Tibial artery (tissue), 4 donors: ENCODE results near the gene ATP11C.
"Not testable (repeated sequence)": the region's sequence is repeated elsewhere in the genome, so short reads cannot be mapped to it uniquely, and the experiment has no call there.

Experiments
- DNase-seq, 2 donors: peaks; one replicate each; pipeline ENCODE4 v3.0.0-alpha.2; 2019
- H3K27ac ChIP-seq, 2 donors: fragments of 200-600 bp; sonication (generic) in 1 of 2; 1 replicate in 1 of 2; 2 replicates in 1 of 2; pipeline ENCODE4 v1.5.1; 2018 to 2019; ENCODE audit warnings: mild to moderate bottlenecking in 1 of 2
- H3K27me3 ChIP-seq, 2 donors: fragments of 200-600 bp; sonication (generic) in 1 of 2; one replicate each; pipeline versions ENCODE4 v1.5.1 to v1.6.0; 2016 to 2019
- H3K36me3 ChIP-seq, 3 donors: fragments of 200-600 bp; sonication (generic) in 2 of 3; one replicate each; pipeline ENCODE4 v1.5.1; 2016 to 2019; ENCODE audit warnings: mild to moderate bottlenecking in 2 of 3
- H3K4me1 ChIP-seq, 4 donors: fragments of 200-600 bp; sonication (generic) in 2 of 4; 1 replicate in 3 of 4; 2 replicates in 1 of 4; pipeline ENCODE4 v1.5.1; 2016 to 2019
- H3K4me3 ChIP-seq, 2 donors: fragments of 200-600 bp; sonication (generic) in 1 of 2; 1 replicate in 1 of 2; 2 replicates in 1 of 2; pipeline ENCODE4 v1.5.1; 2018 to 2019; ENCODE audit warnings: mild to moderate bottlenecking in 2 of 2
- H3K9me3 ChIP-seq, 3 donors: fragments of 200-600 bp; sonication (generic) in 1 of 3; one replicate each; pipeline ENCODE4 v1.5.1; 2016 to 2019
- intact Hi-C: fragments of 100-400 bp; cut with DNase I; formaldehyde crosslinking; loops from one replicate; pipeline ENCODE4 v1.15.0; 2023; ENCODE audit warnings: low total_unique reads
- TF ChIP-seq, protein P1 (sequence below), 2 experiments: fragments of 200-600 bp in 1 of 2; fragments of 450-650 bp in 1 of 2; IDR thresholded peaks; one replicate each; pipeline ENCODE4 v1.5.1; 2017 to 2019; ENCODE audit warnings: antibody characterized with exemption in 2 of 2, mild to moderate bottlenecking in 1 of 2, moderate library complexity in 1 of 2

ATP11C gene

DNA sequence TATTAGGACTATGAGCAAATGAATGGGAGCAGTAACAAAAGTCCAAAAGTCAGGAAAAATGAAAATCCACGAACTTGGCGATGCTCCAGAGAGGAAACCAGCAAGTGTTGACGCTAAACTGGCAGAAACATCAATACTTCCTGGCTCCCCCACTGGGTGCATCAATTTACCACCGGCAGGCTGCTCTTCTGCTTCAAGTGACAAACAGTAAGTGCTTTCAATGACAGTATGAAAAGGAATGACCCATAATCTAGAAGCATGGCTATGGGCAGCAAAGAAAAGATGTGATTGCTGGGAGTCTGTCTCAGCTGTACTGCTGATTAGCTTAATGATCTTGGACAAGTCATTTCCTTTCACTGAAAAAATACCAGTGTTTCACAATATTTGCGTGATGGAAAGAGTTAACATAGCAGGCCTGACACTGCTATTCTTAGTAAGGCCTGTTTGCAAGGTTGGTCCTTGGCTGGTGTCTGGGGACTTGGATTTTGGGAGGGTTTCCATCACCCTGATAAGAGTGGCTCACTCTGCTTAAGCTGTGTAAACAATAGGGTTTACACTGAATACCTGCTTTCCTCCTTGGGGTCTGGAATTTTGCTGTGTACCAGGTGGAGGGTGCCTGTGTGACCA is 8.7 kb downstream of the ATP11C start:
- Histone ChIP-seq H3K4me3 (no peak overlapping the region), H3K36me3 (no peaks in the 10 kb centered on the region), H3K27ac (no peak overlapping the region), H3K4me1 (peaks cover 0 to 9% (median 0%) of the 10 kb centered on the region in 4 donors), H3K9me3 (no peaks in the 10 kb centered on the region), H3K27me3 (no peaks in the 10 kb centered on the region)
- DNase-seq = no peak
- intact Hi-C loops = no loop called here
- TF ChIP-seq, protein P1, sequence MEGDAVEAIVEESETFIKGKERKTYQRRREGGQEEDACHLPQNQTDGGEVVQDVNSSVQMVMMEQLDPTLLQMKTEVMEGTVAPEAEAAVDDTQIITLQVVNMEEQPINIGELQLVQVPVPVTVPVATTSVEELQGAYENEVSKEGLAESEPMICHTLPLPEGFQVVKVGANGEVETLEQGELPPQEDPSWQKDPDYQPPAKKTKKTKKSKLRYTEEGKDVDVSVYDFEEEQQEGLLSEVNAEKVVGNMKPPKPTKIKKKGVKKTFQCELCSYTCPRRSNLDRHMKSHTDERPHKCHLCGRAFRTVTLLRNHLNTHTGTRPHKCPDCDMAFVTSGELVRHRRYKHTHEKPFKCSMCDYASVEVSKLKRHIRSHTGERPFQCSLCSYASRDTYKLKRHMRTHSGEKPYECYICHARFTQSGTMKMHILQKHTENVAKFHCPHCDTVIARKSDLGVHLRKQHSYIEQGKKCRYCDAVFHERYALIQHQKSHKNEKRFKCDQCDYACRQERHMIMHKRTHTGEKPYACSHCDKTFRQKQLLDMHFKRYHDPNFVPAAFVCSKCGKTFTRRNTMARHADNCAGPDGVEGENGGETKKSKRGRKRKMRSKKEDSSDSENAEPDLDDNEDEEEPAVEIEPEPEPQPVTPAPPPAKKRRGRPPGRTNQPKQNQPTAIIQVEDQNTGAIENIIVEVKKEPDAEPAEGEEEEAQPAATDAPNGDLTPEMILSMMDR (IDR thresholded peaks at IDR 0.05) = no peak

DNA sequence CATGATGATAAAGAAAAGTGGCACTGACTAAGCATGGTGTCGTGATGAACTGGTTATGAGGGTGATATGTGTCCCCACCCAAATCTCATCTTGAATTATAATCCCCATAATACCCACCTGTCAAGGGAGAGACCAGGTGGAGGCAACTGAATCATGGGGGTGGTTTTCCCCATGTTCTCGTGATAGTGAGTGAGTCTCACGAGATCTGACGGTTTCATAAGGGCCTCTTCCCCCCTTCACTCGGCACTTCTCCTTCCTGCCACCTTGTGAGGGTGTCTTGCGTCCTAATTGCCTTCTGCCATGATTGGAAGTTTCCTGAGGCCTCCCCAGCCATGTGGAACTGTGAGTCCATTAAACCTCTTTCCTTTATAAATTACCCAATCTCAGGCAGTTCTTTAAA is 11.7 kb downstream of the ATP11C start:
- not testable (repeated sequence) for H3K4me3 ChIP-seq

DNA sequence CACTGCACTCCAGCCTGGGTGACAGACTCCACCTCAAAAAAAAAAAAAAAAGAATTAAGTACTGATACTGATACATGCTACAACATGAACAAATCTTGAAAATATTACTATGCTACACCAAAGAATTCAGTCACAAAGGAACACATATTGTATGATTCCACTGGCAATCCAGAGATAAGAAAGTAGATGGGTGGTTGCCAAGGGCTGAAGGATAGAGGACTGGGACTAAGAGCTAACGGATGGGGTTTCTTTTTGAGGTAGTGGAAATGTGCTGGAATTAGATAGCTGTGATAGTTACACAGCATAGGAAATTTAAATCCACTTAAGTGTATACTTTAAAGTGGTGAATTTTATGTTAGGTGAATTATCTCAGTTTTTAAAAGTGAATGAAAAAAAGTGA is 12.5 kb downstream of the ATP11C start:
- Histone ChIP-seq H3K27ac (no peak overlapping the region), H3K36me3 (no peaks in the 10 kb centered on the region), H3K27me3 (no peaks in the 10 kb centered on the region), H3K4me3 (no peak overlapping the region), H3K9me3 (no peaks in the 10 kb centered on the region), H3K4me1 (peaks cover 0 to 9% (median 0%) of the 10 kb centered on the region in 4 donors)
- TF ChIP-seq, protein P1 (IDR thresholded peaks at IDR 0.05) = no peak
- intact Hi-C loops = no loop called here
- no peak for DNase-seq

More for the DNA sequence above, 11.7 kb downstream of the ATP11C start:
- DNase-seq, intact Hi-C loops, H3K9me3 ChIP-seq, H3K4me1 ChIP-seq, H3K27me3 ChIP-seq, H3K36me3 ChIP-seq, H3K27ac ChIP-seq: not testable (repeated sequence)

DNA sequence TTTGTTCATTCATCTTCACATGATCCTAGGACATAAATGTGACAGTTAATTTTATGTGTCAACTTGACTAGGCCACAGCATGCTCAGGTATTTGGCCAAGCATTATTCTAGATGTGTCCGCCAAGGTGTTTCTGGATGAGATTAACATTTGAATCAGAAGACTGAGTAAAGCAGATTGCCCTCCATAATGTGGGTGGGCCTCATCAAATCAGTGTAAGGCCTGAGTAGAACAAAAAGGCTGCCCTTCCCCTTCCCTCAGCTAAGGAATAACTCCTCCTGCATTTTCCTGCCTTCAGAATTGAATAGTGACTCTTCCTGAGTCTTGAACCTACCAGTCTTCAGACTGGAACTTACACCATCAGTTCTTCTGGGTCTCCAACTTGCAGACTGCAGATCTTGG is 18.4 kb downstream of the ATP11C start:
- Histone ChIP-seq H3K27ac (no peak overlapping the region), H3K4me3 (no peak overlapping the region), H3K27me3 (no peaks in the 10 kb centered on the region), H3K36me3 (no peaks in the 10 kb centered on the region), H3K4me1 (no peaks in the 10 kb centered on the region), H3K9me3 (no peaks in the 10 kb centered on the region)
- DNase-seq = no peak
- intact Hi-C loops = no loop called here
- TF ChIP-seq, protein P1 (IDR thresholded peaks at IDR 0.05) = no peak

DNA sequence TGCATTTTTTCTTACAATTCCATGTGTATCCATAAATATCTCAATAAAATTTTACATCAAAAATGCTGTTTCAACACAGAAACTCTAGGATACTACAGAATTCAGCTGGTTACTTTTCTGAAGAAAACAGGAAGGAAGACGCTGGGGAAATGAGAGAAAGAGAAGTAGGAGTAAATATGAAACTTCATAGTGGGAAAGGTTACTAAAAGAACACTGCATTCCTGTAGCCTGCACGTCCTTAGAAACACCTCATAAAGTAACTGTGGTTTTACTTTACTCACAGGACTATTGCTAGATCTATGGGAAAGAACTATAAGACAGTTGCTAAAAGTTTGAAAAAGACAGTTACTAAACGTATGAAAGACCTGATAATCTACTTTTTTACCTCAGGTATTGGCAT is 23.1 kb downstream of the ATP11C start:
- DNase-seq = no peak
- H3K9me3 ChIP-seq = no peaks in the 10 kb centered on the region
- H3K36me3 ChIP-seq = no peaks in the 10 kb centered on the region
- no peak overlapping the region for H3K27ac ChIP-seq
- TF ChIP-seq, protein P1 (IDR thresholded peaks at IDR 0.05) = no peak
- H3K4me3 ChIP-seq = no peak overlapping the region
- intact Hi-C loops = no loop called here
- no peaks in the 10 kb centered on the region for H3K27me3 ChIP-seq
- H3K4me1 ChIP-seq = no peaks in the 10 kb centered on the region

DNA sequence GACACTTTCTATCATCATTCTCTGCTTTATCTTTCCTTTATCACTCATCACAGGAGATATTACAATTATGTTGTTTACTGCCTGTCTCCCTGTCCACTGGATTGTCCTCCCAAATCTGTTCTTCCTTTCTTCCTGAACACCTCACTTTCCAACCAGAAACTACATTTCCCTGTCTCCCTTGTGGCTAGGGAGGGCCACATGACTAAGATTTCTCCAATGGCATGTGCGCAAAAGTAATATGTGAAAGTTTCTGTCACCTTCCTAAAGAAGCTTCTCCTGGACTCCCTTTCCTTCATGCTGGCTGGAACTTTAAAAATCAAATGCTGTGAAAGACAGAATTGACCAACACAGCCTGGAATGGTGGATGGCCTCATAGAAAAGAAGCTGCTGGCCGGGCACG is 25.8 kb downstream of the ATP11C start:
- Histone ChIP-seq H3K27me3 (no peaks in the 10 kb centered on the region), H3K36me3 (no peaks in the 10 kb centered on the region), H3K4me1 (no peaks in the 10 kb centered on the region), H3K27ac (no peak overlapping the region), H3K9me3 (no peaks in the 10 kb centered on the region), H3K4me3 (no peak overlapping the region)
- TF ChIP-seq, protein P1 (IDR thresholded peaks at IDR 0.05) = no peak
- intact Hi-C loops = no loop called here
- DNase-seq = no peak
